ENCODE results near the gene STAC3. TPM values are rescaled to one million over a fixed set of nuclear protein-coding genes. Genes with fewer than 3 reads are reported as not detected.

Gene STAC3
- total RNA-seq, 1 experiment from 2014 or later = 2.5 TPM

GRCh38 chr12:57242691-57243454 lies 8.1 kb downstream of the STAC3 start:
- peak; percentile 56 for DNase-seq (ENCODE audit: low read depth, low spot score)

More at GRCh38 chr12:57242691-57243454, 8.1 kb downstream of the STAC3 start:
- Histone ChIP-seq H3K79me2 (ENCODE audit: insufficient read depth, low read length) (no peaks in the 10 kb centered on the region), H3K4me2 (ENCODE audit: low read length) (peak overlapping the region; percentile 95), H2AFZ (ENCODE audit: low read depth, low read length, poor library complexity, severe bottlenecking) (peak overlapping the region; percentile 46), H3K36me3 (ENCODE audit: control insufficient read depth in 1 of 2, insufficient read depth in 2 of 2, low read length in 2 of 2) (no peaks in the 10 kb centered on the region), H4K20me1 (ENCODE audit: insufficient read depth) (no peaks in the 10 kb centered on the region), H3K9ac (ENCODE audit: low read length) (peak overlapping the region; percentile 44), H3K9me3 (ENCODE audit: control insufficient read depth in 1 of 2, insufficient read depth in 1 of 2, low read depth in 1 of 2, low read length in 2 of 2) (no peaks in the 10 kb centered on the region), H3K4me3 (replicated peaks in 1 of 2; ENCODE audit: low read depth in 1 of 2, low read length in 2 of 2) (peak overlapping the region; percentile 48 to 60), H3K4me1 (ENCODE audit: control insufficient read depth in 1 of 2, insufficient read depth in 2 of 2, low read length in 2 of 2) (peaks cover 42 to 65% of the 10 kb centered on the region in 2 experiments), H3K27ac (ENCODE audit: low read depth, low read length) (no peak overlapping the region), H3K9me2 (ENCODE audit: insufficient read depth) (no peaks in the 10 kb centered on the region), H3K27me3 (ENCODE audit: insufficient read depth, low read length) (peaks cover 4% of the 10 kb centered on the region; the same call in 1 of the 2 replicates)
- ChIA-PET POLR2A (interaction anchor here (0.6 to 1.7 kb wide), 6 partner anchors 14 to 600 kb away, joined by 3 to 8 read pairs (median 4); partner anchors contain the start of genes SHMT2 and STAT6), RAD21 (ENCODE audit: low non-redundant PET in 1 of 2, low total read pairs in 2 of 2, uncharacterized antibody in 2 of 2, unreplicated experiment in 2 of 2) (interaction anchor here (0.6 to 2.1 kb wide), 5 partner anchors 17 to 164 kb away, joined by 3 to 13 read pairs (median 4); partner anchors contain the start of gene NXPH4 (in 1 of the 2)), CTCF (interaction anchor here (0.6 to 4.6 kb wide), 31 partner anchors 9 to 737 kb away, joined by 3 to 103 read pairs (median 6); partner anchors contain the start of genes INHBE, LRP1, NXPH4 and SHMT2)
- BruUV-seq (replicated peaks) = no TSS peak
- TF ChIP-seq CTCF (IDR thresholded peaks at IDR 0.05 in 2 of 3, conservative IDR thresholded peaks at IDR 0.05 in 1 of 3; ENCODE audit: borderline replicate concordance in 1 of 3, insufficient read depth in 1 of 3, low read depth in 2 of 3, low read length in 2 of 3) (peak in 2 of 3 experiments; percentile 68 to 83; a peak in 4 of 6 replicates), ZFX (IDR thresholded peaks at IDR 0.05) (peak; percentile 19; the same call in 1 of the 2 replicates), EGR1 (IDR thresholded peaks at IDR 0.05; ENCODE audit: low read depth) (no peak)
- intact Hi-C loops (cut with micrococcal nuclease) = loop anchor here (1.0 to 10.0 kb wide), 2 partner anchors 30 to 118 kb away; partner anchors contain the start of gene LRP1
- ATAC-seq = peak; percentile 45
